GM12865 (cell line): Measurements from ENCODE around the gene SLC27A2.
"Not testable (repeated sequence)": the region's sequence is repeated elsewhere in the genome, so short reads cannot be mapped to it uniquely, and the experiment has no call there.

Source experiments
- DNase-seq: peaks from one replicate; pipeline ENCODE4 v3.0.0; 2010; ENCODE audit warnings: low read depth
- H3K4me3 ChIP-seq: 2 replicates; pipeline ENCODE4 v1.5.1; 2011; ENCODE audit warnings: mild to moderate bottlenecking, low read depth, low read length, control low read depth
- CTCF ChIP-seq: IDR thresholded peaks from 2 replicates; pipeline ENCODE4 v1.5.1; 2011; ENCODE audit warnings: low read length, control low read depth, low read depth, inconsistent platforms; ENCODE audit not compliant: insufficient read depth; ENCODE audit errors: missing control alignments

Gene SLC27A2

GRCh38 chr15:50148362-50148963, 33.5 kb upstream of the SLC27A2 start:
- H3K4me3 ChIP-seq = no peak overlapping the region
- TF ChIP-seq CTCF = peak; percentile 21
- peak; percentile 12 for DNase-seq

GRCh38 chr15:50149090-50149489, 32.9 kb upstream of the SLC27A2 start:
- DNase-seq = no peak
- H3K4me3 ChIP-seq = no peak overlapping the region
- TF ChIP-seq CTCF = no peak

- no peak for TF ChIP-seq CTCF
- peak; percentile 14 for DNase-seq
- H3K4me3 ChIP-seq = no peak overlapping the region
These were observed 31.6 kb upstream of the SLC27A2 start for GRCh38 chr15:50150349-50150748.

GRCh38 chr15:50150851-50151250, 31.1 kb upstream of the SLC27A2 start:
- DNase-seq = no peak
- no peak overlapping the region for H3K4me3 ChIP-seq
- no peak for TF ChIP-seq CTCF

GRCh38 chr15:50151476-50151875, 30.5 kb upstream of the SLC27A2 start:
- TF ChIP-seq CTCF = no peak
- H3K4me3 ChIP-seq = no peak overlapping the region

GRCh38 chr15:50158236-50158635, 23.8 kb upstream of the SLC27A2 start:
- not testable (repeated sequence) for H3K4me3 ChIP-seq, DNase-seq

More at GRCh38 chr15:50151476-50151875, 30.5 kb upstream of the SLC27A2 start:
- DNase-seq = no peak

GRCh38 chr15:50162969-50163718, 18.9 kb upstream of the SLC27A2 start:
- no peak overlapping the region for H3K4me3 ChIP-seq
- TF ChIP-seq CTCF = no peak

More at GRCh38 chr15:50162969-50163718, 18.9 kb upstream of the SLC27A2 start:
- peak; percentile 37 for DNase-seq
